SK-N-MC (cell line): Measurements from ENCODE around the gene TMEM259.

Experiments
- DNase-seq: peaks from one replicate; pipeline ENCODE4 v3.0.0-alpha.2; 2011; ENCODE audit warnings: low read depth, low spot score
- H3K27ac ChIP-seq: fragments of 200-600 bp; sonication (generic); 2 replicates; pipeline ENCODE4 v1.5.1; 2016; ENCODE audit warnings: mixed run types
- H3K36me3 ChIP-seq: fragments of 200-600 bp; sonication (generic); 2 replicates; pipeline ENCODE4 v1.6.1; 2017; ENCODE audit warnings: antibody characterized with exemption, low read length, mixed read lengths; ENCODE audit not compliant: insufficient read depth
- H3K4me3 ChIP-seq: fragments of 200-600 bp; sonication (generic); 2 replicates; pipeline ENCODE4 v1.5.1; 2016
- H3K9ac ChIP-seq: fragments of 200-600 bp; sonication (generic); 2 replicates; pipeline ENCODE4 v1.8.0; 2017; ENCODE audit warnings: mixed run types, mixed read lengths; ENCODE audit not compliant: insufficient read length
- H3K9me3 ChIP-seq: fragments of 200-600 bp; sonication (generic); 2 replicates; pipeline ENCODE4 v1.6.1; 2017; ENCODE audit warnings: low read depth, mild to moderate bottlenecking, antibody characterized with exemption, low read length, moderate library complexity, mixed read lengths
- EZH2 ChIP-seq: fragments of 200-600 bp; sonication (generic); IDR thresholded peaks from one replicate; pipeline ENCODE4 v1.6.1; 2017; ENCODE audit warnings: antibody characterized with exemption
- FOXP2 ChIP-seq: optimal IDR thresholded peaks from 2 replicates; pipeline ENCODE3; 2011; ENCODE audit warnings: mild to moderate bottlenecking, moderate library complexity; ENCODE audit not compliant: insufficient read depth; ENCODE audit errors: extremely low read length, control extremely low read depth
- POLR2AphosphoS5 ChIP-seq: IDR thresholded peaks from 2 replicates; pipeline ENCODE4 v1.6.1; 2012; ENCODE audit warnings: mild to moderate bottlenecking, low read depth, low read length, borderline replicate concordance

TMEM259 gene

DNA sequence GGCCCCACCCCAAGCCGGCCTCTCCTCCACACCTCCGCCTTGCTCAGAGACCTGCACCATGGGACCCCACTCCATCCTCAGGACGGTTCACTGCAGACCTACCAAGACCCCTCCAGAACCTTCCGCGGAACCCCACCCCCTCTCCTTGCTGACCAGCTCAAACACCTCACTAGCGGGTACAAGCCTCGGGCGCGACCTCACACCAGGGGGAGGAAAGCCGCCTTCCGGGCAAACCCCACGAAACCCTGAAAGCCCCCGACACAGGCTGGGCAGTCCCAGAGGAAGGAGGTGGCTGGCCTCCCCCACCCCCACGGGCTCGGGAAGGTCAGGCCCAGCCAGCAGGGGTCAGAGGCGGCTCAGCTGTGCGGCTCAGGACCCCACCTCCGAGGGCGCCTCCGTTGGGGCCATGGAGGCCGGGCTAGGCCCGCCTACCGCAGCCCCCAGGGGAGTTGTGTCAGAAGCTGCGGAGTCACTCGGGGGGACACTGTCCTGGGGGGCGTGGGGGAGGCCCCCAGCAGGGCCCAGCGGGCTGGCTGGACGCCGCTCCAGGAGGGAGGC lies 10.9 kb downstream of the TMEM259 start:
- H3K27ac ChIP-seq = no peak overlapping the region
- peaks cover 11% of the 10 kb centered on the region; the same call in 1 of the 2 replicates for H3K36me3 ChIP-seq
- no peak for DNase-seq
- TF ChIP-seq POLR2AphosphoS5 (no peak), FOXP2 (no peak), EZH2 (no peak)
- H3K4me3 ChIP-seq = no peak overlapping the region
- H3K9me3 ChIP-seq = no peaks in the 10 kb centered on the region
- H3K9ac ChIP-seq = no peak overlapping the region

DNA sequence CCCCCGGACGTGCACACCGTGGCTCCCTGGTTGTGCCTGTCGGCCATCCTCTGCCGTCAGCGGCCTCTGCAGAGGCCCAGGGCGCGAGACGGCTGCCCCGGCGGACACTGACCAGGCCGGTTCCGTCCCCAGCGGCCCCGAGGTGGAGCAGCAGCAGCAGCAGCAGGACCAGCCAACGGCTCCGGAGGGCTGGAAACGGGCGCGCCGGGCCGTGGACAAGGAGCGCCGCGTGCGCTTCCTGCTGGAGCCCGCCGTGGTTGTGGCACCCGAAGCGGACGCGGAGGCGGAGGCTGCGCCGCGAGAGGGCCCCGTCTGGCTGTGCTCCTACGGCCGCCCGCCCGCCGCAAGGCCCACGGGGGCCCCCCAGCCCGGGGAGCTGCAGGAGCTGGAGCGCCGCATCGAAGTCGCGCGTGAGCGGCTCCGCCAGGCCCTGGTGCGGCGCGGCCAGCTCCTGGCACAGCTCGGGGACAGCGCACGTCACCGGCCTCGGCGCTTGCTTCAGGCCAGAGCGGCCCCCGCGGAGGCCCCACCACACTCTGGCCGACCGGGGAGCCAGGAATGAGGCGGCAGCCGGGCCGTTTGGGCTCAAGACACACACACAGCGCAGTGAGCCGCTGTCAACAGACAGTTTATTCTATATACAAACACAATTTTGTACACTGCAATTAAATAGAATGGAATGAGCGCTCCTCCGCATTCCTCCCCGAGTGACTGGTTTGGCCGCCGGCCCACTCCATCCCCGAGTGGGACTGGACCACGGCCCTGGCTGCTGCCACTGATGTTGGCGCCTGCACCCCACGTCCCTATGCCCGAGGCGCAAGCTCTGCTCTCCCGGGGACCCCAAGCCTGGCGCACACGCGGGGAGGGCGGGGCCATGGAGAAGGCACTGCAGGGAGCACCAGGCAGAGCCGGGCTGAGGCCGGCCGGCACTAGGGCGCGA lies 11.6 kb downstream of the TMEM259 start:
- Histone ChIP-seq H3K9ac (no peak overlapping the region), H3K36me3 (peaks cover 11% of the 10 kb centered on the region; the same call in 1 of the 2 replicates), H3K4me3 (no peak overlapping the region), H3K27ac (no peak overlapping the region), H3K9me3 (no peaks in the 10 kb centered on the region)
- TF ChIP-seq EZH2 (no peak), FOXP2 (no peak), POLR2AphosphoS5 (no peak; the same call in 1 of the 2 replicates)
- DNase-seq = no peak

DNA sequence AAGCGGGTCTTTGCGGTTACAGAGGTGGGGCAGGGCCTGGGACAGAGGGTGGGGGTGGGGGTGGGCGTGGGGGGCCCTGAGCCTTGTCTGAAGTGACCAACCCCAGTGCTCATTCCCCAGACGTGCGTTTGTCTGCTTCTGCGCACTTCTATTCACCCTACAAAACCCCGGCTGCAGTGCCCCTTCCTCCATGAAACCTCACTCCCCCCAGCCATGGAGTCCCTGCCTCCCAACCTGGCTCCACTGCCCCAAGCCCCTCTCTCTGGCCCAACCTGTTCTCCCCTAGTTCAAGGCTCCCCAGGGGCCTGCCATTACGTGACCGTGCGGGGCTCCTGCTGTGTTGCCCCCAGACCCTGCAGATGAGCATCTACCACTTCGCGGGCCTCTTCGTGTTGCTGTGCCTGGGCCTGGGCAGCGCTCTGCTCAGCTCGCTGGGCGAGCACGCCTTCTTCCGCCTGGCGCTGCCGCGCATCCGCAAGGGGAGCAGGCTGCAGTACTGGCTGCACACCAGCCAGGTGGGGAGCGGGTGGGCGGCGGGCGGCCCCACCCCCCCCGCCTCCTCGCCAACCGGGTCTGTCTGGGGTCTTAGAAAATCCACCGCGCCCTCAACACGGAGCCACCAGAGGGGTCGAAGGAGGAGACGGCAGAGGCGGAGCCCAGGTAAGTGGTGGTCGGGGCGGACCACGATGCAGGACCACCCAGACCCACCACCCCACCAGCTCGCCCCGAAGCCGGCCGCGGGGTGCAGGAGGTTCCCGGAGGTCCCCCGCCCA lies 12.5 kb downstream of the TMEM259 start:
- Histone ChIP-seq H3K4me3 (no peak overlapping the region), H3K36me3 (peaks cover 11% of the 10 kb centered on the region; the same call in 1 of the 2 replicates)

DNA sequence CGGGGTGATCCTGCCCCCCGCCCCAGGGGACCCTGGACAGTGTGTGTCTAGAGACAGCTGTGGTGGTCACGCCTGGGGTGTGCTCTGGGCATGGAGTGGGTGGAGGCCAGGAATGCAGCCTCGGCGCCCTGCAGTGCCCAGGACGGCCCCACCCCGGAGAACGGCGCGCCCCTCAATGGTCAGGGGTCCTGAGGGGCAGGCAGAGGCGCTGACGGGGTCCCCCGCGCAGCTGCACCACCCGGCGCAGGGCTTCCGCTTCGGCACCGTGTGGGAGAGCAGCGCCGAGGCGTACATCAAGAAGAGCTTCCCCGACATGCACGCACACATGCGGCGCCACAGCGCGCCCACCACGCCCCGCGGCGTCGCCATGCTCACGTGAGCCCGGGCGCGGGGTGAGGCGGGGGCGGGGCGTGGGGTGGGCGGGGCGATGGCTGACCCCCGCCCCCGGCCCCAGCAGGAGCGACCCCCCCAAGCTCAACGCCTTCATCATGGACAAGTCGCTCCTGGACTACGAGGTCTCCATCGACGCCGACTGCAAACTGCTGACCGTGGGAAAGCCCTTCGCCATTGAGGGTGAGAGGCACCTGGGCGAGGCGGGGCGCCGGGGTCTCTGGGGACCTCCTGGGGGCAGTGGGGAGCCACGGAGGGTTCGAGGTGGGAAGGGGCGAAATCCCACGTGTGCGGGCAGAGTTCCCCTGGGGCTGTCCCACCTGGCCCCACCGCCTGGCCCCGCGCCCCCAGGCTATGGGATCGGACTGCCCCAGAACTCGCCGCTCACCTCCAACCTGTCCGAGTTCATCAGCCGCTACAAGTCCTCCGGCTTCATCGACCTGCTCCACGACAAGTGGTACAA lies 13.3 kb downstream of the TMEM259 start:
- no peak for DNase-seq
- Histone ChIP-seq H3K27ac (no peak overlapping the region), H3K36me3 (peaks cover 6% of the 10 kb centered on the region; the same call in 1 of the 2 replicates), H3K4me3 (no peak overlapping the region), H3K9ac (no peak overlapping the region), H3K9me3 (no peaks in the 10 kb centered on the region)
- TF ChIP-seq FOXP2 (no peak), POLR2AphosphoS5 (no peak), EZH2 (no peak)

More for the DNA sequence above, 12.5 kb downstream of the TMEM259 start:
- no peak for TF ChIP-seq FOXP2
- no peak for TF ChIP-seq EZH2
- TF ChIP-seq POLR2AphosphoS5 = no peak
- Histone ChIP-seq H3K27ac (no peak overlapping the region), H3K9me3 (no peaks in the 10 kb centered on the region), H3K9ac (no peak overlapping the region)
- DNase-seq = no peak

DNA sequence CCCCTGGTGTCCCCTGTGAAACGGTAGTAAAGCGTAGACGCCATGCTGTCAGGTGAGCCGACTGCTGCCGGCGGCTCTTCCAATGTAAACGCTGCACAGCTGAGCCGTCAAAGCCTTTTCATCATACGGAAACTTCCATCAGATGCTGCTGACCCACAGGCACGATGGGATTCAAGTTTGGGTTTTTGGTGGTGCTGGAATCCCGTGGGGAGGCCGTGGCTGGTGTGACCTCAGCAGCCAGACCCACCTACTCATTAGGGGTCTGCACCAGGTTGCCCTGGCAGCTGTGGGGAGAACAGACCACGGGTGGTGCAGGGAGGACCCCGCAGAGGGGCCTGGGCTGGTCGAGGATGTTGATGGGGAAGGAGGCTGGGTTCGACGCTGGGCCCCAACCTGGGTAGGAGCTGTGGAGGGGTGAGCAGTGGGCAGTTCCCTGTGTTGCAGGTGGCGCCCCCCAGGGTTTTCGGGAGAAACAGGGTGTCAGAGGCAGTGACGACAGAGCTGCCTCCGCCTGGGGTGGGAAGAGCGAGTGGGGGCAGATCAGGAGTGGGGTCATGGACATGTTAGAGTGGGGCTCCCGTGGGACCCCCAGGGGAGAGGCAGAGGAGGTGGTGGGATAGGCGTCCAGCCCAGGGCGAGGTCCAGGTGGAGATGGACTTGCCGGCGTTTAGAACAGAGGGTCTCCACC lies 14.1 kb downstream of the TMEM259 start:
- no peak for DNase-seq
- Histone ChIP-seq H3K27ac (no peak overlapping the region), H3K4me3 (no peak overlapping the region), H3K9ac (no peak overlapping the region), H3K36me3 (peaks cover 3% of the 10 kb centered on the region; the same call in 1 of the 2 replicates), H3K9me3 (no peaks in the 10 kb centered on the region)
- TF ChIP-seq FOXP2 (no peak), POLR2AphosphoS5 (no peak), EZH2 (no peak)

DNA sequence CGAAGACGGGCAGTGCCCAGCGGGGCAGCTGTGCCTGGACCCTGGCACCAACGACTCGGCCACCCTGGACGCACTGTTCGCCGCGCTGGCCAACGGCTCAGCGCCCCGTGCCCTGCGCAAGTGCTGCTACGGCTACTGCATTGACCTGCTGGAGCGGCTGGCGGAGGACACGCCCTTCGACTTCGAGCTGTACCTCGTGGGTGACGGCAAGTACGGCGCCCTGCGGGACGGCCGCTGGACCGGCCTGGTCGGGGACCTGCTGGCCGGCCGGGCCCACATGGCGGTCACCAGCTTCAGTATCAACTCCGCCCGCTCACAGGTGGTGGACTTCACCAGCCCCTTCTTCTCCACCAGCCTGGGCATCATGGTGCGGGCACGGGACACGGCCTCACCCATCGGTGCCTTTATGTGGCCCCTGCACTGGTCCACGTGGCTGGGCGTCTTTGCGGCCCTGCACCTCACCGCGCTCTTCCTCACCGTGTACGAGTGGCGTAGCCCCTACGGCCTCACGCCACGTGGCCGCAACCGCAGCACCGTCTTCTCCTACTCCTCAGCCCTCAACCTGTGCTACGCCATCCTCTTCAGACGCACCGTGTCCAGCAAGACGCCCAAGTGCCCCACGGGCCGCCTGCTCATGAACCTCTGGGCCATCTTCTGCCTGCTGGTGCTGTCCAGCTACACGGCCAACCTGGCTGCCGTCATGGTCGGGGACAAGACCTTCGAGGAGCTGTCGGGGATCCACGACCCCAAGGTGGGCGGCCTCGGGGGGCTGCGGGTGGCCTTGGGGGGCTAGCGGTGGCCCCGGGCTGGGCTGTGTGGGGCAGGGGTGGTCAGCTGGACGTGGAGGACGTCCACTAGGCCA lies 15.9 kb downstream of the TMEM259 start:
- DNase-seq = no peak
- Histone ChIP-seq H3K4me3 (no peak overlapping the region), H3K36me3 (no peaks in the 10 kb centered on the region; the same call in 1 of the 2 replicates), H3K9me3 (no peaks in the 10 kb centered on the region), H3K9ac (no peak overlapping the region), H3K27ac (no peak overlapping the region)
- no peak for TF ChIP-seq POLR2AphosphoS5
- TF ChIP-seq FOXP2 = no peak
- TF ChIP-seq EZH2 = no peak

DNA sequence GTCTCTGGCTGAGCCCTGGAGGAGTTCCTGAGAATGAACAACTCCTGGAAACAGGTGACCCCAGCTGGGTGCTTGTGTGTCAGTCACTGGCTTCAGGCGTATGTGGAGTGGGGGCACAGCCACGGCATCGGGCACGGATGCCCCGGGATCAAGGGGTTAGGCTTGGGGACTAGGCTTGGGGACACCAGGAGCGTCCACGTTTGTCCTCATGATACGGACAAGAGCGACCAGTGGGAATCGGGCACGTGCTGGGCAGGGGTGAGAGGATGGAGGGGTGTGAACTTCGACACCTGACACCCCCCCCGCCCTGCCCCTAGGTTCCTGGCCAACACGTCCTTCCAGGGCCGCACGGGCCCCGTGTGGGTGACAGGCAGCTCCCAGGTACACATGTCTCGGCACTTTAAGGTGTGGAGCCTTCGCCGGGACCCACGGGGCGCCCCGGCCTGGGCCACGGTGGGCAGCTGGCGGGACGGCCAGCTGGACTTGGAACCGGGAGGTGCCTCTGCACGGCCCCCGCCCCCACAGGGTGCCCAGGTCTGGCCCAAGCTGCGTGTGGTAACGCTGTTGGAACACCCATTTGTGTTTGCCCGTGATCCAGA lies 16.6 kb downstream of the TMEM259 start:
- Histone ChIP-seq H3K9me3 (no peaks in the 10 kb centered on the region), H3K36me3 (no peaks in the 10 kb centered on the region), H3K27ac (no peak overlapping the region), H3K9ac (no peak overlapping the region), H3K4me3 (no peak overlapping the region)
- DNase-seq = no peak
- TF ChIP-seq FOXP2 (no peak), EZH2 (no peak), POLR2AphosphoS5 (no peak)
